ENCODE data around the gene IL1RN. TPM values are rescaled to one million over a fixed set of nuclear protein-coding genes. Genes with fewer than 3 reads are reported as not detected.
"Not testable (repeated sequence)": the region's sequence is repeated elsewhere in the genome, so short reads cannot be mapped to it uniquely, and the experiment has no call there.

IL1RN gene
- total RNA-seq, 1 donor: 1.1 TPM

DNA sequence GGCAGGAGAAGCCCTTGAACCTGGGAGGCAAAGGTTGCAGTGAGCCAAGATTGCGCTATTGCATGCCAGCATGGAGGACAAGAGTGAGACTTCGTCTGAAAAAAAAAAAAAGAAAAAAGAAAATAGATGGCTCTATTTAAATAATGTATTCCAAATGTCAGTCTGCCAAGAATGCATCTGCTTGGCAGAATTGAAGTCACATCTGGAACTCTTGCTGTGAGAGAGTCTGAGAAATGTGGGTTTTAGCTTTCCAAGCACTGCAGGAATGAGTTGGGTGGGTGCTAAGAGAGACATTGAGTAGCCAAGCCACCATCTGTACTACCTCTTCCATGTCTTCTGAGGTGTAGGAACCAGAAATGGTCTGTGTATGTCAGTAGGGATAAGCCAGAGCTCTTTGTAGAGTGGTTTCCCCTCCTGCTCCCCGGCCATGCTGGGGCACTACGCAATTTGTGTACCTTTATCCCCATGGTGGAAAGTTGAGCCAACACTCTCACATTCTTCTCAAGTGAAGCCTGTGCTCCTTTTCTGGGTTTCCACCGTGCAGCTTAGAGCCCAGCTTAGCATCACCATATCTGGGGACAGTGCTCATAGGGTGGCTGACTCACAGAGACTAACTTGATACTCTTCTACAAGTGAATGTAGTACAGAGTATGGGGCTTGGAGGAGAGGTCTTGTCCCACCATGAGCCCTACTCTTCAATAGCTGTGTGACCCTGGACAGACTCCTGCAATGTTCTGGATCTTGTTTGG, 34.4 kb upstream of the IL1RN start:
- H3K4me3 ChIP-seq (ENCODE audit: low read depth, low read length): no peak overlapping the region
- TF ChIP-seq, protein P1, sequence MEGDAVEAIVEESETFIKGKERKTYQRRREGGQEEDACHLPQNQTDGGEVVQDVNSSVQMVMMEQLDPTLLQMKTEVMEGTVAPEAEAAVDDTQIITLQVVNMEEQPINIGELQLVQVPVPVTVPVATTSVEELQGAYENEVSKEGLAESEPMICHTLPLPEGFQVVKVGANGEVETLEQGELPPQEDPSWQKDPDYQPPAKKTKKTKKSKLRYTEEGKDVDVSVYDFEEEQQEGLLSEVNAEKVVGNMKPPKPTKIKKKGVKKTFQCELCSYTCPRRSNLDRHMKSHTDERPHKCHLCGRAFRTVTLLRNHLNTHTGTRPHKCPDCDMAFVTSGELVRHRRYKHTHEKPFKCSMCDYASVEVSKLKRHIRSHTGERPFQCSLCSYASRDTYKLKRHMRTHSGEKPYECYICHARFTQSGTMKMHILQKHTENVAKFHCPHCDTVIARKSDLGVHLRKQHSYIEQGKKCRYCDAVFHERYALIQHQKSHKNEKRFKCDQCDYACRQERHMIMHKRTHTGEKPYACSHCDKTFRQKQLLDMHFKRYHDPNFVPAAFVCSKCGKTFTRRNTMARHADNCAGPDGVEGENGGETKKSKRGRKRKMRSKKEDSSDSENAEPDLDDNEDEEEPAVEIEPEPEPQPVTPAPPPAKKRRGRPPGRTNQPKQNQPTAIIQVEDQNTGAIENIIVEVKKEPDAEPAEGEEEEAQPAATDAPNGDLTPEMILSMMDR (IDR thresholded peaks at IDR 0.05; ENCODE audit: insufficient read depth, low read length): no peak
- DNase-seq (ENCODE audit: low read depth): no peak

DNA sequence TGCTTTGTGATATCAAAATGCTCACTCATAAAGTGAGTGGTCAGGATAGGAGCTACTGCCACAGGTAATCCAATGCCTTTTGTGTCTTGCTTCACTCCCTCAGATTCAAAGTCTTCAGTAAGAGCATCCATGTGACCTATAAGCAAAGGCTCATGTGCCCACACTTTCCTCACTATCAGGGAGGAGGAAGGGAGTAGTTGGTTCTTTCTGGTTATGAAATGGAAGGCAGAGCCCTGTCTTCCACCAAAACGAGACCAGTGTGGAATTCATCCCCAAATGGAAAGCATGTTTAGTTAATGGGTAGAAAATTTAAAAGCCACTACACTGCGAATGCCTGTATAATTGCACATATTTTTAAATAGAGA, 33.8 kb upstream of the IL1RN start:
- DNase-seq (ENCODE audit: low read depth): no peak
- TF ChIP-seq, protein P1 (IDR thresholded peaks at IDR 0.05; ENCODE audit: insufficient read depth, low read length): no peak
- no peak overlapping the region for H3K4me3 ChIP-seq (ENCODE audit: low read depth, low read length)

GRCh38 chr2:113096306-113096705, 31.1 kb upstream of the IL1RN start:
- H3K4me3 ChIP-seq (ENCODE audit: low read depth, low read length); DNase-seq (ENCODE audit: low read depth): not testable (repeated sequence)

DNA sequence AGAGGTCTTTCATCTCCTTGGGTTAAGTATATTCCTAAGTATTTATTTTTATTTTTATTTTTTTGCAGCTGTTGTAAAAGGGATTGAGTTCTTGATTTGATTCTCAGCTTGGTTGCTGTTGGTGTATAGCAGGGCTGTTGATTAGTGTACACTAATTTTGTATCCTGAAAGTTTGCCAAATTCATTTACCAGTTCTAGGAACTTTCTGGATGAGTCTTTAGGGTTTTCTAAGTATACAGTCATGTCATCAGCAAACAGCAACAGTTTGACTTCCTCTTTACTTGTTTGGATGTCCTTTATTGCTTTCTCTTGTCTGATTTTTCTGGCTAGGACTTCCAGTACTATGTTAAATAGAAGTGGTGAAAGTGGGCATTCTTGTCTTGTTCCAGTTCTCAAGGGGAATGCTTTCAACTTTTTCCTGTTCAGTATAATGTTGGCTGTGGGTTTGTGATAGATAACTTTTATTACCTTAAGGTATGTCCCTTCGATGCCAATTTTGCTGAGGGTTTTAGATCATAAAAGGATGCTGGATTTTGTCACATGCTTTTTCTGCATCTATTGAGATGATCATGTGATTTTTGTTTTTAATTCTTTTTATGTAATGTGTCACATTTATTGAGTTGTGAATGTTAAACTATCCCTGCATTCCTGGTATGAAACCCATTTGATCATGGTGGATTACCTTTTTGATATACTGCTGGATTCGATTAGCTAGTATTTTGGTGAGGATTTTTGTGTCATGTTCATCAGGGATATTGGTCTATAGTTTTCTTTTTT, 30.4 kb upstream of the IL1RN start:
- DNase-seq (ENCODE audit: low read depth); H3K4me3 ChIP-seq (ENCODE audit: low read depth, low read length): not testable (repeated sequence)

DNA sequence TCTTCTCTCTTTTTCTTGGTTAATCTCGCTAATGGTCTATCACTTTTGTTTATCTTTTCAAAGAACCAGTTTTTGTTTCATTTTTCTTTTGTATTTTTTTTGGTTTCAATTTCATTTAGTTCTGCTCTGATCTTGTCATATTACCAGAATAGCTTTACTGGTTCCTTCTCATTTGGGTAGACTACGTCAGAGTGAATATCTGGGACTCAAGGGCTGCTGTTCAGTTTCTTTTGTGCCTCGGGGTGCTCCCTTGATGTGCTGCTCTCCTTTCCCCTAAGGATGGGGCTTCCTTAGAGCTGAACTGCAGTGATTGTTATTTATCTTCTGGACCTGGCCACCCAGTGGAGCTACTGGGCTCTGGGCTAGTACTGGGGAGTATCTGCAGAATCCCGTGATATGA, 29.4 kb upstream of the IL1RN start:
- no peak for DNase-seq (ENCODE audit: low read depth)
- no peak overlapping the region for H3K4me3 ChIP-seq (ENCODE audit: low read depth, low read length)
- TF ChIP-seq, protein P1 (IDR thresholded peaks at IDR 0.05; ENCODE audit: insufficient read depth, low read length): no peak

- TF ChIP-seq, protein P1 (IDR thresholded peaks at IDR 0.05; ENCODE audit: insufficient read depth, low read length): no peak
- H3K4me3 ChIP-seq (ENCODE audit: low read depth, low read length): no peak overlapping the region
- no peak for DNase-seq (ENCODE audit: low read depth)
Measured at GRCh38 chr2:113098532-113098931, 28.9 kb upstream of the IL1RN start.

GRCh38 chr2:113102133-113102532, 25.3 kb upstream of the IL1RN start:
- TF ChIP-seq, protein P1 (IDR thresholded peaks at IDR 0.05; ENCODE audit: insufficient read depth, low read length): no peak
- no peak overlapping the region for H3K4me3 ChIP-seq (ENCODE audit: low read depth, low read length)
- DNase-seq (ENCODE audit: low read depth): no peak
